Panc1 (cell line): ENCODE results near the gene HP.

Source experiments
- POLR2AphosphoS5 ChIP-seq: IDR thresholded peaks from 2 replicates; pipeline ENCODE4 v1.6.1; 2012; ENCODE audit warnings: mild to moderate bottlenecking, low read depth, low read length, moderate library complexity
- TF ChIP-seq, protein P1 (sequence below): fragments of 450-650 bp; IDR thresholded peaks from 2 replicates; pipeline ENCODE4 v1.5.1; 2017; ENCODE audit warnings: mild to moderate bottlenecking

DNA sequence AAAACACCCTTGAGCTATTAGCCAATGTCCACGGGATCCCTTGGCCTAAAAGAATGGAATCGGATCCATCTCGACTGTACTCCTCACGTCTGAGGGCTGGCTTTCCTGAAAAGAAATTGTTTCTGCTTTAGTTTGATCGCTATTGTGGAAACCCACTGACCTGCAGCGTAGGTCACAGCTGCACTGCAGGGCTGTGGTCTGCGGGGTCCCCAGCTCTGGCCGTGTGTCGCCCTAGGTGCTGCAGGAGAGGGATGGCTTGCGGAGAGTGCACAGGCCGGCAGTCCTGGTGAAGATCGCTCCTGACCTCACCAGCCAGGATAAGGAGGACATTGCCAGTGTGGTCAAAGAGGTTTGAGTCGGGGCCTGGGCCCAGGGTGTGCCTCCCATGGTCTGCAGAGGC, 32.2 kb upstream of the HP start:
- TF ChIP-seq, protein P1, sequence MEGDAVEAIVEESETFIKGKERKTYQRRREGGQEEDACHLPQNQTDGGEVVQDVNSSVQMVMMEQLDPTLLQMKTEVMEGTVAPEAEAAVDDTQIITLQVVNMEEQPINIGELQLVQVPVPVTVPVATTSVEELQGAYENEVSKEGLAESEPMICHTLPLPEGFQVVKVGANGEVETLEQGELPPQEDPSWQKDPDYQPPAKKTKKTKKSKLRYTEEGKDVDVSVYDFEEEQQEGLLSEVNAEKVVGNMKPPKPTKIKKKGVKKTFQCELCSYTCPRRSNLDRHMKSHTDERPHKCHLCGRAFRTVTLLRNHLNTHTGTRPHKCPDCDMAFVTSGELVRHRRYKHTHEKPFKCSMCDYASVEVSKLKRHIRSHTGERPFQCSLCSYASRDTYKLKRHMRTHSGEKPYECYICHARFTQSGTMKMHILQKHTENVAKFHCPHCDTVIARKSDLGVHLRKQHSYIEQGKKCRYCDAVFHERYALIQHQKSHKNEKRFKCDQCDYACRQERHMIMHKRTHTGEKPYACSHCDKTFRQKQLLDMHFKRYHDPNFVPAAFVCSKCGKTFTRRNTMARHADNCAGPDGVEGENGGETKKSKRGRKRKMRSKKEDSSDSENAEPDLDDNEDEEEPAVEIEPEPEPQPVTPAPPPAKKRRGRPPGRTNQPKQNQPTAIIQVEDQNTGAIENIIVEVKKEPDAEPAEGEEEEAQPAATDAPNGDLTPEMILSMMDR = no peak
- no peak for TF ChIP-seq POLR2AphosphoS5
